Stimulated activated CD8-positive, alpha-beta memory T cell treated with anti-CD3 and anti-CD28 coated beads, Interleukin-2, amount 100 ng/mL, for 1 hour (primary cell): ENCODE results near the gene NPIPA7.
"Not testable (repeated sequence)": the region's sequence is repeated elsewhere in the genome, so short reads cannot be mapped to it uniquely, and the experiment has no call there.

Source experiments
- DNase-seq, 2 donors: peaks; one replicate each; pipeline ENCODE4 v3.0.0-alpha.2; 2020; ENCODE audit warnings: low read depth in 2 of 2

Gene NPIPA7

DNA sequence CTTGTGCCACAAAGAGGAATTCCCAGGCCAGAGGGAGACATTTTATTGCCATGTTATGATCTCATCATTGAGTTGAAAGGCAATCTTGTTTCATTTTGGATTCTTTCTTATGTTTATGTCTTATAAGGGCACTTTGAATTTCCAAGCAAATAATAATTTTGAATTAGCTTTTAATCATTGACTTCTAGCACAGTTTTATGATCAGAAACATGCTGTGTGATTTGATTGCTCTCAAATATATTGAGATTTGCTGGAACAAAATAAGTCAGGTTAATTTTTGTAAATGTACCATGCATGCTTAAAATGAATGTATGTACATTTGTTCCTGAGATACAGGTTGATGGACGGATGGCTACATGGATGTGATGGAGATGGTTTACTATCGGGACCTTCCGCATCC is at the start of gene NPIPA7:
NPIPA7 (plus strand) TSS at position 301 of the 400 bp plus-strand sequence. CDS start 105 bp downstream, outside the sequence.
- not testable (repeated sequence) for DNase-seq

DNA sequence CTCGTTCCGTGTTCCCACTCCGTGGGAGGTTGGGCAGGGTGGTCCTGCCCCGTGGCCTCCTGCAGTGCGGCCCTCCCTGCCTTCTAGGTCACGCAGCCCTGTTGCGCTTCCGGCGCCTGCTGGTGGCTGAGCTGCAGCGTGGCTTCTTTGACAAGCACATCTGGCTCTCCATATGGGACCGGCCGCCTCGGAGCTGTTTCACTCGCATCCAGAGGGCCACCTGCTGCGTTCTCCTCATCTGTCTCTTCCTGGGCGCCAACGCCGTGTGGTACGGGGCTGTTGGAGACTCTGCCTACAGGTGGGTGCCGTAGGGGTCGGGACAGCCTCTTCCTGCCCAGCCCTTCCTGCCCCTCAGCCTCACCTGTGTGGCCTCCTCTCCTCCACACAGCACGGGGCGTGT is 47.5 kb upstream of the NPIPA7 start:
- DNase-seq = not testable (repeated sequence)

DNA sequence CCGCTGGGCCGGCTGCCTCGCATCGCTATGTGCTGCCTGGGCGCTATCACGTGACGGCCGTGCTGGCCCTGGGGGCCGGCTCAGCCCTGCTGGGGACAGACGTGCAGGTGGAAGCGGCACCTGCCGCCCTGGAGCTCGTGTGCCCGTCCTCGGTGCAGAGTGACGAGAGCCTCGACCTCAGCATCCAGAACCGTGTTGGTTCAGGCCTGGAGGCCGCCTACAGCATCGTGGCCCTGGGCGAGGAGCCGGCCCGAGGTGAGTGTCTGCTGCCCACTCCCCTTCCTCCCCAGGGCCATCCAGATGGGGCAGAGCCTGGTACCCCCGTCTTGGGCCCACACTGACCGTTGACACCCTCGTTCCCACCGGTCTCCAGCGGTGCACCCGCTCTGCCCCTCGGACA is 21.4 kb upstream of the NPIPA7 start:
- not testable (repeated sequence) for DNase-seq

DNA sequence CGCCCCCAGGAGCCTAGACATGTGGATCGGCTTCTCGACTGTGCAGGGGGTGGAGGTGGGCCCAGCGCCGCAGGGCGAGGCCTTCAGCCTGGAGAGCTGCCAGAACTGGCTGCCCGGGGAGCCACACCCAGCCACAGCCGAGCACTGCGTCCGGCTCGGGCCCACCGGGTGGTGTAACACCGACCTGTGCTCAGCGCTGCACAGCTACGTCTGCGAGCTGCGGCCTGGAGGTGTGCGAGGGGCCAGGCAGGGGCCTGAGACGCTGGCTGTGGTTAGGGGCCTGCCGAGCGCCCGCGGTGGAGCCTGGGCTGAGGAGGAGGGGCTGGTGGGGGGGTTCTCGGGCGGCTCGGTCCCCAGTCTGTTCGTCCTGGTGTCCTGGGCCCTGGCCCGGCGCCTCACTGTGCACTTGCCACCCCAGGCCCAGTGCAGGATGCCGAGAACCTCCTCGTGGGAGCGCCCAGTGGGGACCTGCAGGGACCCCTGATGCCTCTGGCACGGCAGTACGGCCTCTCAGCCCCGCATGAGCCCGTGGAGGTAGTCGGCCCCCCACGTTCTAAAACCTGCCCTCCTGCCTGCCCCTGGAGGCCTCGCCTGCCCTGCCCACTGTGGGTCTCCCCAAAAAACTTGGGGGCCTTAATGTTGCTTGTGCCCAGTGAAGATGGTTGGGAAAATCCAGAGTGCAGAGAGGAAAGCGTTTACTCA is 20.2 kb upstream of the NPIPA7 start:
- not testable (repeated sequence) for DNase-seq

DNA sequence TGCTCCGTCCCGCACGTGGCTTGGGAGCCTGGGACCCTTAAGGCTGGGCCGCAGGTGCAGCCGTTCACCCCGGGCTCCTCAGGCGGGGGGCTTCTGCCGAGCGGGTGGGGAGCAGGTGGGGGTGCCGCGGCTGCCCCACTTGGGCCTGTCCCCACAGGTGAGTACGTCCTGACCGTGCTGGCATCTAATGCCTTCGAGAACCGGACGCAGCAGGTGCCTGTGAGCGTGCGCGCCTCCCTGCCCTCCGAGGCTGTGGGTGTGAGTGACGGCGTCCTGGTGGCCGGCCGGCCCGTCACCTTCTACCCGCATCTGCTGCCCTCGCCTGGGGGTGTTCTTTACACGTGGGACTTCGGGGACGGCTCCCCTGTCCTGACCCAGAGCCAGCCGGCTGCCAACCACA is 15.3 kb upstream of the NPIPA7 start:
- not testable (repeated sequence) for DNase-seq

DNA sequence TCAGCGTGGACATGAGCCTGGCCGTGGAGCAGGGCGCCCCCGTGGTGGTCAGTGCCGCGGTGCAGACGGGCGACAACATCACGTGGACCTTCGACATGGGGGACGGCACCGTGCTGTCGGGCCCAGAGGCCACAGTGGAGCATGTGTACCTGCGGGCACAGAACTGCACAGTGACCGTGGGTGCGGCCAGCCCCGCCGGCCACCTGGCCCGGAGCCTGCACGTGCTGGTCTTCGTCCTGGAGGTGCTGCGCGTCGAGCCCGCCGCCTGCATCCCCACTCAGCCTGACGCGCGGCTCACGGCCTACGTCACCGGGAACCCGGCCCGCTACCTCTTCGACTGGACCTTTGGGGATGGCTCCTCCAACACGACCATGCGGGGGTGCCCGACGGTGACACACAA is 14.8 kb upstream of the NPIPA7 start:
- not testable (repeated sequence) for DNase-seq

DNA sequence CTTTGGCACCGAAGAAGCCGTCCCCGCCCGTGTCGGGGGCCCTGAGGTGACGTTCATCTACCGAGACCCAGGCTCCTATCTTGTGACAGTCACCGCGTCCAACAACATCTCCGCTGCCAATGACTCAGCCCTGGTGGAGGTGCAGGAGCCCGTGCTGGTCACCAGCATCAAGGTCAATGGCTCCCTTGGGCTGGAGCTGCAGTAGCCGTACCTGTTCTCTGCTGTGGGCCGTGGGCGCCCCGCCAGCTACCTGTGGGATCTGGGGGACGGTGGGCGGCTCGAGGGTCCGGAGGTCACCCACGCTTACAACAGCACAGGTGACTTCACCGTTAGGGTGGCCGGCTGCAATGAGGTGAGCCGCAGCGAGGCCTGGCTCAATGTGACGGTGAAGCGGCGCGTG is 14.2 kb upstream of the NPIPA7 start:
- not testable (repeated sequence) for DNase-seq

DNA sequence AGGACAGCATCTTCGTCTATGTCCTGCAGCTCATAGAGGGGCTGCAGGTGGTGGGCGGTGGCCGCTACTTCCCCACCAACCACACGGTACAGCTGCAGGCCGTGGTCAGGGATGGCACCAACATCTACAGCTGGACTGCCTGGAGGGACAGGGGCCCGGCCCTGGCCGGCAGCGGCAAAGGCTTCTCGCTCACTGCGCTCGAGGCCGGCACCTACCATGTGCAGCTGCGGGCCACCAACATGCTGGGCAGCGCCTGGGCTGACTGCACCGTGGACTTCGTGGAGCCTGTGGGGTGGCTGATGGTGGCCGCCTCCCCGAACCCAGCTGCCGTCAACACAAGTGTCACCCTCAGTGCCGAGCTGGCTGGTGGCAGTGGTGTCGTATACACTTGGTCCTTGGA is 13.6 kb upstream of the NPIPA7 start:
- DNase-seq = not testable (repeated sequence)

DNA sequence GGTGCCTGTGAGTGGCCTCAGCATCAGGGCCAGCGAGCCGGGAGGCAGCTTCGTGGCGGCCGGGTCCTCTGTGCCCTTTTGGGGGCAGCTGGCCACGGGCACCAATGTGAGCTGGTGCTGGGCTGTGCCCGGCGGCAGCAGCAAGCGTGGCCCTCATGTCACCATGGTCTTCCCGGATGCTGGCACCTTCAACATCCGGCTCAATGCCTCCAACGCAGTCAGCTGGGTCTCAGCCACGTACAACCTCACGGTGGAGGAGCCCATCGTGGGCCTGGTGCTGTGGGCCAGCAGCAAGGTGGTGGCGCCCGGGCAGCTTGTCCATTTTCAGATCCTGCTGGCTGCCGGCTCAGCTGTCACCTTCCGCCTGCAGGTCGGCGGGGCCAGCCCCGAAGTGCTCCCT is 13.1 kb upstream of the NPIPA7 start:
- not testable (repeated sequence) for DNase-seq

DNA sequence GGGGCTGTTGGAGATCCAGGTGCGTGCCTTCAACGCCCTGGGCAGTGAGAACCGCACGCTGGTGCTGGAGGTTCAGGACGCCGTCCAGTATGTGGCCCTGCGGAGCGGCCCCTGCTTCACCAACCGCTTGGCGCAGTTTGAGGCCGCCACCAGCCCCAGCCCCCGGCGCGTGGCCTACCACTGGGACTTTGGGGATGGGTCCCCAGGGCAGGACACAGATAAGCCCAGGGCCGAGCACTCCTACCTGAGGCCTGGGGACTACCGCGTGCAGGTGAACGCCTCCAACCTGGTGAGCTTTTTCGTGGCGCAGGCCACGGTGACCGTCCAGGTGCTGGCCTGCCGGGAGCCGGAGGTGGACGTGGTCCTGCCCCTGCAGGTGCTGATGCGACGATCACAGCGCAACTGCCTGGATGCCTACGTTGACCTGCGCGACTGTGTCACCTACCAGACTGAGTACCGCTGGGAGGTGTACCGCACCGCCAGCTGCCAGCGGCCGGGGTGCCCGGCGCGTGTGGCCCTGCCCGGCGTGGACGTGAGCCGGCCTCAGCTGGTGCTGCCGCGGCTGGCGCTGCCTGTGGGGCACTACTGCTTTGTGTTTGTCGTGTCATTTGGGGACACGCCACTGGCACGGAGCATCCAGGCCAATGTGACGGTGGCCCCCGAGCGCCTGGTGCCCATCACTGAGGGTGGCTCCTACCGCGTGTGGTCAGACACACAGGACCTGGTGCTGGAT is 12.2 kb upstream of the NPIPA7 start:
- DNase-seq = not testable (repeated sequence)

DNA sequence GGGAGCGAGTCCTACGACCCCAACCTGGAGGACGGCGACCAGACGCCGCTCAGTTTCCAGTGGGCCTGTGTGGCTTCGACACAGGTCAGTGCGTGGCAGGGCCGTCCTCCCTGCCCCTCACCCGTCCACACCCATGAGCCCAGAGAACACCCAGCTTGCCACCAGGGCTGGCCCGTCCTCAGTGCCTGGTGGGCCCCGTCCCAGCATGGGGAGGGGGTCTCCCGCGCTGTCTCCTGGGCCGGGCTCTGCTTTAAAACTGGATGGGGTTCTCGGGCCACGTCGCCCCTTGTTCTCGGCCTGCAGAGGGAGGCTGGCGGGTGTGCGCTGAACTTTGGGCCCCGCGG is 11.7 kb upstream of the NPIPA7 start:
- not testable (repeated sequence) for DNase-seq

DNA sequence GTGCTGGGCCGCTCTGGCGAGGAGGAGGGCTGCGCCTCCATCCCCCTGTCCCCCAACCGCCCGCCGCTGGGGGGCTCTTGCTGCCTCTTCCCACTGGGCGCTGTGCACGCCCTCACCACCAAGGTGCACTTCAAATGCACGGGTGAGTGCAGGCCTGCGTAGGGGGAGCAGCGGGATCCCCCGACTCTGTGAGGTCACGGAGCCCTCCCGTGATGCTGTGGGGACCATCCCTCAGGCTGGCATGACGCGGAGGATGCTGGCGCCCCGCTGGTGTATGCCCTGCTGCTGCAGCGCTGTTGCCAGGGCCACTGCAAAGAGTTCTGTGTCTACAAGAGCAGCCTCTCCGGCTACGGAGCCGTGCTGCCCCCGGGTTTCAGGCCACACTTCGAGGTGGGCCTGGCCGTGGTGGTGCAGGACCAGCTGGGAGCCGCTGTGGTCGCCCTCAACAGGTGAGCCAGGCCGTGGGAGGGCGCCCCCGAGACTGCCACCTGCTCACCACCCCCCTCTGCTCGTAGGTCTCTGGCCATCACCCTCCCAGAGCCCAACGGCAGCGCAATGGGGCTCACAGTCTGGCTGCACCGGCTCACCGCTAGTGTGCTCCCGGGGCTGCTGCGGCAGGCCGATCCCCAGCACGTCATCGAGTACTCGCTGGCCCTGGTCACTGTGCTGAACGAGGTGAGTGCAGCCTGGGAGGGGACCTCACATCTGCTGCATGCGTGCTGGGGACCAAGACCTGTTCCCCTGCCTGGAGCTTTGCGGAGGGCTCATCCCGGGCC is 9.7 kb upstream of the NPIPA7 start:
- DNase-seq = not testable (repeated sequence)

DNA sequence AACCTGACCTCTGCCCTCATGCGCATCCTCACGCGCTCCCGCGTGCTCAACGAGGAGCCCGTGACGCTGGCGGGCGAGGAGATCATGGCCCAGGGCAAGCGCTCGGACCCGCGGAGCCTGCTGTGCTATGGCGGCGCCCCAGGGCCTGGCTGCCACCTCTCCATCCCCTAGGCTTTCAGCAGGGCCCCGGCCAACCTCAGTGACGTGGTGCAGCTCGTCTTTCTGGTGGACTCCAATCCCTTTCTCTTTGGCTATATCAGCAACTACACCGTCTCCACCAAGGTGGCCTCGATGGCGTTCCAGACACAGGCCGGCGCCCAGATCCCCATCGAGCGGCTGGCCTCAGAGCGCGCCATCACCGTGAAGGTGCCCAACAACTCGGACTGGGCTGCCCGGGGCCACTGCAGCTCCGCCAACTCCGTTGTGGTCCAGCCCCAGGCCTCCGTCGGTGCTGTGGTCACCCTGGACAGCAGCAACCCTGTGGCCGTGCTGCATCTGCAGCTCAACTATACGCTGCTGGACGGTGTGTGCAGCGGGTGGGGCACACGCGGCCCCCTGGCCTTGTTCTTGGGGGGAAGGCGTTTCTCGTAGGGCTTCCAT is 7.7 kb upstream of the NPIPA7 start:
- not testable (repeated sequence) for DNase-seq

DNA sequence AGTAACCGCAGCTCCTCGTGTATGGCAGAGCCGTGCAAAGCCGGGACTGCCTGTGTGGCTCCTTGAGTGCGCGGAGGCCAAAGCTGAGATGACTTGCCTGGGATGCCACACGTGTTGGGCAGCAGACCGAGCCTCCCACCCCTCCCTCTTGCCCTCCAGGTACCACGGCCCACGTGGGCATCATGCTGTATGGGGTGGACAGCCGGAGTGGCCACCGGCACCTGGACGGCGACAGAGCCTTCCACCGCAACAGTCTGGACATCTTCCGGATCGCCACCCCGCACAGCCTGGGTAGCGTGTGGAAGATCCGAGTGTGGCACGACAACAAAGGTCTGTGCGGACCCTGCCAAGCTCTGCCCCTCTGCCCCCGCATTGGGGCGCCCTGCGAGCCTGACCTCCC is 4.7 kb upstream of the NPIPA7 start:
- DNase-seq = not testable (repeated sequence)

DNA sequence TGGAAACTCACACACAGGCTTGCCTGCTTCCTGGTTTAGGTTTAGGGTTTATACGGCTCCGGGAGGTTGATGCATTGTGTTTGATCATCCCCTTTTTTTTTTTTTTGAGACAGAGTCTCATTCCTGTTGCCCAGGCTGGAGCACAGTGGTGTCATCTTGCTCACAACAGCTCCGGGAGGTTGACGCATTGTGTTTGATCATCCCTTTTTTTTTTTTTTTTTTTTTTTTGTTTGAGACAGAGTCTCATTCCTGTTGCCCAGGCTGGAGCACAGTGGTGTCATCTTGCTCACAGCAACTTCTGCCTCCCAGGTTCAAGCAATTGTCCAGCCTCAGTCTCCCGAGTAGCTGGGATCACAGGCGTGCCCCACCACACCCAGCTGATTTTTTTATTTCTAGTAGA is 20.7 kb downstream of the NPIPA7 start:
- not testable (repeated sequence) for DNase-seq

DNA sequence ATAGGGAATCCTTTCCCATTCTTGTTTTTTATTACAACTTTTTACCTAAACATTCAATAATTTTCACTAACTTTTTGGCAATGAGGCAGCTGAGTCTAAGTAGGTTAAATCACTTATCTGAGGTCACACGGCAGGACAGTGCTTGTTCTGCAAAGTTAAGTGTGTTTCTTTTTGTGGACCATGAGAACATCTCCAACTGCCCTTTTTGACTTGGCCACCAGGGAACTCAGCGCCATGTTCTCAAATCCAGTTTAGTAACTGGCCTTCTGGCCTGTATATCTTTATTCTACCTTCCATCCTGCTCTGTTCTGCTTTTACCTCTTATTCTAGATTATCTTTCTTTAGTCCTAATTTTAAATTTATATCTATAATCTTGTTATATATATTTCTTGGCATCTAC is 23.4 kb downstream of the NPIPA7 start:
- DNase-seq = not testable (repeated sequence)

DNA sequence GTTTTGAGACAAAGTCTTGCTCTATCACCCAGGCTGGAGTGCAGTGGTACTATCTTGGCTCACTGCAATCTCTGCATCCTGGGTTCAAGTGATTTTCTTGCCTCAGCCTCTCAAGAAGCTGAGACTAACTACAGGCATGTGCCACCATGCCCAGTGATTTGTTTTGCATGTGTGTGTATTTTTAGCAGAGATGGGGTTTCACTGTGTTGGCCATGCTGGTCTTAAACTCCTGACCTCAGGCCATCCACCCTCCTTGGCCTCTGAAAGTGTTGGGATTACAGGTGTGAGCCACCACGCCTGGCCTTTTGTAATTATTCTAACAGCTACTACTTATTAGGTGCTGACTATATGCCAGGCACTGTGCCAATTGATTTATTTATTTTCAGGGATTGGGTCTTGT is 25.3 kb downstream of the NPIPA7 start:
- DNase-seq = not testable (repeated sequence)

DNA sequence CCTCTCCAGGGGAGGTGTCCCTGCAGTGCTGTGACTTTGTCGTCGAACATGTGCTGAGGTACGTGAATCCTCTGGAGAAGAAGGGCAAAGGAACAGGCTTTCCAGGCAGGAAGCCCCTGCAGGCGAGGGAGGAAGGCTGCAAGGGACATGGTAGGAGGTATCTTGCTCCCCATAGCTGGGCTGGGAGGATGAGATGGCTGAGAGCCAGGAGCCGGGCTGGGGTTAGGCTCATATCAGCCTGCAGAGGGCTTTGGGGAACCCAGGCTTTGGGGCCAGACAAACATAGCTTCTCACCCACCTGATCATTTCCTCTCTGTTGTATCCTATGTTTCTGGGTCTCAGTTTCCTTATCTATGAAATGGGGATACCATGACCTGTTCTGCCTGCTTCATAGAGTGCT is 26.5 kb downstream of the NPIPA7 start:
- not testable (repeated sequence) for DNase-seq

DNA sequence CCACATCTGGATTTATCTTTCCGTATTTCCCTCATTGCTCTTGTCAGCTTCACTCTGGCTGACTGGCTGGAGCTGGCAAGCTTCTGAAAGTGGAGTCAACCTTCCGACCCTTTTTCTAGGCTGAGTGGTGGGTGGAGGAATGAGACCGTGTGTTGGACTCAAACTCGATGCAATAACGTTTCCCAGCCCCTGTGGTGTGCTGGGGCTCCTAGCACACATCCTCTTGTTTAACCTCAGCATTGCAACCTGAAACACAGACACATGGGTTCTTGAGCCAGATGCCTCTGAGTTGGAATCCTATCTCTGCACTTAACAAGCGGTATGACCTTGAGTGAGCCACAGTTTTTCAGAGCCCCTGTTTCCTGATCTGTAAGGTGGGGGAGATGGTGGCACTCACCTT is 29.5 kb downstream of the NPIPA7 start:
- not testable (repeated sequence) for DNase-seq

DNA sequence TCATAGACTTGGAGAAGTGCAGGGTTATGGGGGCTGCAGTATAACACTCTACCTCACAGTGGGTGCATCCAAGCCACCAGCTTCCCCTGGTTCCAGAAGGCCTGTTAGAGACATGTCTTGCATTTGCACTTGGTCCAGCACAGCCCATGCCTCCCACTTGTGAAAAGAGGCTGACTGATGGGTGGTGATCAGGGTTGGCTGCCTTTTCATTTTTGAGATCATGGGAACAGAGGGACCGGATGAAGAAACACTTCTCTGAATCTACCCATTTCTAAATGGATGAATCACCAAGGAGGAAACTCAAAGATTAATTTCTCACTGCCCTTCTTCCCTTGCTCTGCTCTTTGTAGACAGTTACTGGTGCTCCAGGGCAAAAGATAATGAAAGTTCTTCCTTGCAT is 34.8 kb downstream of the NPIPA7 start:
- DNase-seq = not testable (repeated sequence)

DNA sequence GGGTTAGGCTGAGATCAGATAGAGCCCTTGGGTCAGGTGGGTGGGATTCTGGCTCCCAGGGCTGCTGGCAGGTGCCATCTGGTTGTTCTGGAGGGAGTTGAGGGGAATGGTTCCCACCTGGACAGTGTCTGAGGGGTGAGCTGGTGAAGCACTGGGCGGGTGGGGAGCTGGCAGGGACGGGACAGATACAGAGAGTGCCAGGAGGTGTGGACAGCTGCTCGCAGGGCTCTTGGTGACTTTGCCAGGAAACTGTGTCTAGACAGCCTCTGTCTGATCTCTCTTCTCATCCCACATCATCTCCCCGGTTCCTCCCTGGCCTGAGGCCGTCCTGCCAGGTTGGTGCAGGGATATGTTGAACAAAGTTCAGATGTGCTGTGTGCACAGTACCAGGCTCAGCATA is 38.1 kb downstream of the NPIPA7 start:
- DNase-seq = not testable (repeated sequence)
